OCI-LY1 (cell line): Measurements from ENCODE around the gene PANX3.

ENCODE experiments used
- H2AFZ ChIP-seq: fragments of 200-600 bp; sonication (generic), shearing (Covaris generic); 2 replicates; pipeline ENCODE4 v1.6.0; 2014; ENCODE audit warnings: antibody characterized with exemption, mild to moderate bottlenecking, low read length
- H3F3A ChIP-seq: fragments of 200-600 bp; sonication (generic), shearing (Covaris generic); 2 replicates; pipeline ENCODE4 v1.6.0; 2014; ENCODE audit warnings: mild to moderate bottlenecking, antibody characterized with exemption, low read length, moderate library complexity; ENCODE audit not compliant: insufficient read depth
- H3K27ac ChIP-seq: fragments of 200-600 bp; sonication (generic); 2 replicates; pipeline ENCODE4 v1.5.1; 2014; ENCODE audit warnings: low read length, mixed run types, mild to moderate bottlenecking, low read depth; ENCODE audit not compliant: poor library complexity, severe bottlenecking
- H3K27me3 ChIP-seq: fragments of 200-600 bp; sonication (generic); 2 replicates; pipeline ENCODE4 v1.6.0; 2014; ENCODE audit warnings: antibody characterized with exemption, mild to moderate bottlenecking, low read length, moderate library complexity; ENCODE audit not compliant: insufficient read depth
- H3K36me3 ChIP-seq: fragments of 200-600 bp; sonication (generic); 2 replicates; pipeline ENCODE4 v1.6.1; 2014; ENCODE audit warnings: mild to moderate bottlenecking, antibody characterized with exemption, low read length, moderate library complexity, mixed read lengths; ENCODE audit not compliant: insufficient read depth
- H3K4me1 ChIP-seq: fragments of 200-600 bp; sonication (generic); 2 replicates; pipeline ENCODE4 v1.5.1; 2014; ENCODE audit warnings: mild to moderate bottlenecking, low read length, moderate library complexity; ENCODE audit not compliant: insufficient read depth, severe bottlenecking
- H3K4me2 ChIP-seq: fragments of 200-600 bp; sonication (generic), shearing (Covaris generic); 2 replicates; pipeline ENCODE4 v1.6.1; 2014; ENCODE audit warnings: low read length
- H3K4me3 ChIP-seq: fragments of 200-600 bp; sonication (generic); 2 replicates; pipeline ENCODE4 v1.5.1; 2014; ENCODE audit warnings: low read length, low read depth, mild to moderate bottlenecking, mixed read lengths; ENCODE audit not compliant: poor library complexity, severe bottlenecking
- H3K79me2 ChIP-seq: fragments of 200-600 bp; shearing (Covaris generic); 2 replicates; pipeline ENCODE4 v1.6.1; 2016; ENCODE audit warnings: mixed run types, low read length, mixed read lengths; ENCODE audit not compliant: insufficient read depth
- H3K9ac ChIP-seq: fragments of 200-600 bp; sonication (generic), shearing (Covaris generic); 2 replicates; pipeline ENCODE4 v1.6.1; 2014; ENCODE audit warnings: mild to moderate bottlenecking, low read length, mixed read lengths
- H3K9me2 ChIP-seq: fragments of 200-600 bp; sonication (generic), shearing (Covaris generic); 2 replicates; pipeline ENCODE4 v1.6.1; 2014; ENCODE audit warnings: low read depth, mild to moderate bottlenecking, low read length, mixed read lengths
- H3K9me3 ChIP-seq: fragments of 200-600 bp; shearing (Covaris generic); 2 replicates; pipeline ENCODE4 v1.6.1; 2014; ENCODE audit warnings: low read length, mixed read lengths
- H4K20me1 ChIP-seq: fragments of 200-600 bp; sonication (generic), shearing (Covaris generic); 2 replicates; pipeline ENCODE4 v1.6.0; 2016; ENCODE audit warnings: mild to moderate bottlenecking, low read length; ENCODE audit not compliant: insufficient read depth
- CTCF ChIP-seq: fragments of 200-600 bp; sonication (generic), shearing (Covaris generic); IDR thresholded peaks from 2 replicates; pipeline ENCODE4 v1.5.1; 2017; ENCODE audit warnings: mild to moderate bottlenecking, antibody characterized with exemption, low read length, moderate library complexity, mixed read lengths
- EZH2 ChIP-seq: fragments of 200-600 bp; sonication (generic), shearing (Covaris generic); IDR thresholded peaks from 2 replicates; pipeline ENCODE4 v1.8.0; 2017; ENCODE audit warnings: borderline replicate concordance, mixed run types, mild to moderate bottlenecking, antibody characterized with exemption, low read length, moderate library complexity, mixed read lengths

PANX3 gene

GRCh38 chr11:124625504-124626168 lies 14.4 kb downstream of the PANX3 start:
- Histone ChIP-seq H3K9me3 (no peaks in the 10 kb centered on the region), H3K9ac (no peak overlapping the region), H3F3A (no peaks in the 10 kb centered on the region), H4K20me1 (no peaks in the 10 kb centered on the region), H3K9me2 (no peaks in the 10 kb centered on the region), H3K4me2 (no peak overlapping the region), H3K4me3 (no peak overlapping the region), H3K27ac (no peak overlapping the region), H2AFZ (no peak overlapping the region), H3K79me2 (peaks cover 16% of the 10 kb centered on the region), H3K36me3 (peaks cover 47% of the 10 kb centered on the region), H3K4me1 (peaks cover 15% of the 10 kb centered on the region), H3K27me3 (no peaks in the 10 kb centered on the region)
- TF ChIP-seq EZH2 (no peak), CTCF (no peak)

GRCh38 chr11:124627546-124627945 lies 16.3 kb downstream of the PANX3 start:
- no peak overlapping the region for H3K4me3 ChIP-seq
- no peaks in the 10 kb centered on the region for H4K20me1 ChIP-seq
- H3K4me2 ChIP-seq = no peak overlapping the region
- peaks cover 9% of the 10 kb centered on the region for H3K4me1 ChIP-seq
- H3K27ac ChIP-seq = no peak overlapping the region
- no peaks in the 10 kb centered on the region for H3F3A ChIP-seq
- H3K79me2 ChIP-seq = peaks cover 16% of the 10 kb centered on the region
- H3K9me3 ChIP-seq = no peaks in the 10 kb centered on the region
- TF ChIP-seq CTCF (no peak), EZH2 (no peak)
- H3K36me3 ChIP-seq = peaks cover 66% of the 10 kb centered on the region
- no peak overlapping the region for H3K9ac ChIP-seq
- no peak overlapping the region for H2AFZ ChIP-seq
- H3K27me3 ChIP-seq = no peaks in the 10 kb centered on the region
- H3K9me2 ChIP-seq = no peaks in the 10 kb centered on the region

GRCh38 chr11:124629961-124630360 lies 18.7 kb downstream of the PANX3 start:
- Histone ChIP-seq H3K79me2 (no peaks in the 10 kb centered on the region), H4K20me1 (no peaks in the 10 kb centered on the region), H3K27ac (no peak overlapping the region), H3K4me1 (no peaks in the 10 kb centered on the region), H3K9me3 (no peaks in the 10 kb centered on the region), H3K9ac (no peak overlapping the region), H3K36me3 (peaks cover 80% of the 10 kb centered on the region), H3F3A (no peaks in the 10 kb centered on the region), H3K4me2 (no peak overlapping the region), H3K4me3 (no peak overlapping the region), H3K9me2 (no peaks in the 10 kb centered on the region), H2AFZ (no peak overlapping the region), H3K27me3 (no peaks in the 10 kb centered on the region)
- TF ChIP-seq CTCF (no peak), EZH2 (no peak)
